MM.1S (cell line): Measurements from ENCODE around the gene CCL13.
A peak's percentile ranks its signal among the peaks of the same experiment; 100 is the strongest.

Experiments
- DNase-seq: peaks from one replicate; pipeline ENCODE4 v3.0.0-alpha.2; 2015
- H2AFZ ChIP-seq: fragments of 300-600 bp; sonication (generic); 2 replicates; pipeline ENCODE4 v1.6.0; 2016; ENCODE audit warnings: antibody characterized with exemption, low read length
- H3F3A ChIP-seq: fragments of 300-600 bp; sonication (generic); 2 replicates; pipeline ENCODE4 v1.6.1; 2016; ENCODE audit warnings: mild to moderate bottlenecking, antibody characterized with exemption, low read length, moderate library complexity, mixed read lengths; ENCODE audit not compliant: insufficient read depth
- H3K27ac ChIP-seq: fragments of 300-600 bp; sonication (generic); 2 replicates; pipeline ENCODE4 v1.5.1; 2016; ENCODE audit warnings: mild to moderate bottlenecking, low read length
- H3K27me3 ChIP-seq: fragments of 300-600 bp; sonication (generic); replicated peaks from 2 replicates; pipeline ENCODE4 v1.6.0; 2016; ENCODE audit warnings: low read length; ENCODE audit not compliant: insufficient read depth
- H3K36me3 ChIP-seq: fragments of 300-600 bp; sonication (generic); replicated peaks from 2 replicates; pipeline ENCODE4 v1.6.1; 2016; ENCODE audit warnings: mild to moderate bottlenecking, low read length, mixed read lengths; ENCODE audit not compliant: insufficient read depth
- H3K4me1 ChIP-seq: fragments of 300-600 bp; sonication (generic); 2 replicates; pipeline ENCODE4 v1.6.1; 2016; ENCODE audit warnings: low read length, mixed read lengths
- H3K4me2 ChIP-seq: fragments of 300-600 bp; sonication (generic); 2 replicates; pipeline ENCODE4 v1.6.0; 2016; ENCODE audit warnings: low read depth, low read length
- H3K4me3 ChIP-seq: fragments of 300-600 bp; sonication (generic); 2 replicates; pipeline ENCODE4 v1.5.1; 2016; ENCODE audit warnings: low read length, mixed read lengths
- H3K79me2 ChIP-seq: fragments of 300-600 bp; sonication (generic); 2 replicates; pipeline ENCODE4 v1.6.1; 2016; ENCODE audit warnings: mixed run types, low read length, mixed read lengths
- H3K9ac ChIP-seq: fragments of 300-600 bp; sonication (generic); 2 replicates; pipeline ENCODE4 v1.6.1; 2016; ENCODE audit warnings: low read length, mixed read lengths
- H3K9me2 ChIP-seq: fragments of 300-600 bp; sonication (generic); replicated peaks from 2 replicates; pipeline ENCODE4 v1.6.1; 2016; ENCODE audit warnings: mild to moderate bottlenecking, low read length, mixed read lengths; ENCODE audit not compliant: insufficient read depth
- H3K9me3 ChIP-seq: fragments of 300-600 bp; sonication (generic); replicated peaks from 2 replicates; pipeline ENCODE4 v1.6.1; 2016; ENCODE audit warnings: mild to moderate bottlenecking, low read length, mixed read lengths; ENCODE audit not compliant: insufficient read depth
- H4K20me1 ChIP-seq: fragments of 300-600 bp; sonication (generic); 2 replicates; pipeline ENCODE4 v1.6.1; 2016; ENCODE audit warnings: mild to moderate bottlenecking, low read length, moderate library complexity, mixed read lengths; ENCODE audit not compliant: insufficient read depth
- EZH2 ChIP-seq: fragments of 300-600 bp; sonication (generic); optimal IDR thresholded peaks from 2 replicates; pipeline ENCODE3; 2017; ENCODE audit warnings: low read depth, mild to moderate bottlenecking, antibody characterized with exemption, low read length, mixed read lengths
- EZH2phosphoT487 ChIP-seq: fragments of 300-600 bp; sonication (generic); IDR thresholded peaks from 2 replicates; pipeline ENCODE4 v1.6.1; 2018; ENCODE audit warnings: antibody characterized with exemption, low read length
- TF ChIP-seq, protein P1 (sequence below): fragments of 300-600 bp; sonication (generic); IDR thresholded peaks from 2 replicates; pipeline ENCODE4 v1.5.1; 2016; ENCODE audit warnings: antibody characterized with exemption, low read length, mixed read lengths

The CCL13 gene

DNA sequence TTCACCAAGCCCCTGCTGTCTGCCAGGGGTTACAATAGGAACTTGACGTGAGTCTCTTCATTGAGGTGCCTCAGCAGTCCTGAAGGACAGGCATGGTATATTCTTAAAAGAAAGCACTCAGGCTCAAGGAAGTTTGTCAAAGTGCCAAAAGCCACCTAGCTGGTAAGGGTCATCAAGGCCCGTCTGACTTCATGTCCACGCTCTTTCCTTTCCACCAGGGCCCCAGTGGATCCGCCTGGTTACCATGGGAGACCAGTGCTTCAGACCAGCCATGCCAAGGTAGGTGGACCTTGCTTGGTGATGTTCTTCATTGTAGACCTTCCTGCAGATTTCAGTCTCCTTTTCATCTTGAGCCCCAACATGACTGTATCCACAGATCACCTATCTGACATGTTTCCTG, 34.4 kb downstream of the CCL13 start:
- Histone ChIP-seq H3K9ac (peak overlapping the region; percentile 57), H2AFZ (no peak overlapping the region), H3K9me3 (no peaks in the 10 kb centered on the region), H3K27me3 (no peaks in the 10 kb centered on the region), H3K27ac (peak overlapping the region; percentile 92), H3K4me2 (peak overlapping the region; percentile 83), H3K36me3 (no peaks in the 10 kb centered on the region), H3F3A (peaks cover 71% of the 10 kb centered on the region), H3K9me2 (no peaks in the 10 kb centered on the region), H4K20me1 (no peaks in the 10 kb centered on the region), H3K4me1 (peaks cover 98% of the 10 kb centered on the region), H3K4me3 (no peak overlapping the region; the same call in 1 of the 2 replicates), H3K79me2 (peaks cover 4% of the 10 kb centered on the region; the same call in 1 of the 2 replicates)
- DNase-seq: no peak
- TF ChIP-seq EZH2: no peak
- TF ChIP-seq, protein P1, sequence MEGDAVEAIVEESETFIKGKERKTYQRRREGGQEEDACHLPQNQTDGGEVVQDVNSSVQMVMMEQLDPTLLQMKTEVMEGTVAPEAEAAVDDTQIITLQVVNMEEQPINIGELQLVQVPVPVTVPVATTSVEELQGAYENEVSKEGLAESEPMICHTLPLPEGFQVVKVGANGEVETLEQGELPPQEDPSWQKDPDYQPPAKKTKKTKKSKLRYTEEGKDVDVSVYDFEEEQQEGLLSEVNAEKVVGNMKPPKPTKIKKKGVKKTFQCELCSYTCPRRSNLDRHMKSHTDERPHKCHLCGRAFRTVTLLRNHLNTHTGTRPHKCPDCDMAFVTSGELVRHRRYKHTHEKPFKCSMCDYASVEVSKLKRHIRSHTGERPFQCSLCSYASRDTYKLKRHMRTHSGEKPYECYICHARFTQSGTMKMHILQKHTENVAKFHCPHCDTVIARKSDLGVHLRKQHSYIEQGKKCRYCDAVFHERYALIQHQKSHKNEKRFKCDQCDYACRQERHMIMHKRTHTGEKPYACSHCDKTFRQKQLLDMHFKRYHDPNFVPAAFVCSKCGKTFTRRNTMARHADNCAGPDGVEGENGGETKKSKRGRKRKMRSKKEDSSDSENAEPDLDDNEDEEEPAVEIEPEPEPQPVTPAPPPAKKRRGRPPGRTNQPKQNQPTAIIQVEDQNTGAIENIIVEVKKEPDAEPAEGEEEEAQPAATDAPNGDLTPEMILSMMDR: no peak
- TF ChIP-seq EZH2phosphoT487: no peak

DNA sequence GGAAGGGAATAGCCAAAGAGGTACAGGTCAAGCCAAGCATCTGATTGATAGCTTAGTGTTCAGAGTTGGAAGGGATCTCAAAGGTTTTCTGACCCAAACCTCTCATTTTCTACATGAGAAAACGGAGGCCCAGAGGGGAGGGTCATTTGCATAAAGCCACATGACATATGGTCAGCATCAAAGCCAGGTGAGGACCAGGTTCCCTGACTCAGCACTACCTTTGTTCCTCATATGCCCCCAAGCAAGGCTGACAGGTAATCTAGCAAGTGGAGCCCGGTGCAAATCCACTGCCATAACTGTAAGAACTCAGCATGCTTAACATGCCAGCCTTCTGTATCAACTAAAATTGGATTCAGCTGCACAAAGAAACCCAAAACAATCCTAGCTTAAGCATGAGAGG, 35.0 kb downstream of the CCL13 start:
- no peaks in the 10 kb centered on the region for H3K9me2 ChIP-seq
- H2AFZ ChIP-seq: no peak overlapping the region
- no peaks in the 10 kb centered on the region for H3K9me3 ChIP-seq
- H3K79me2 ChIP-seq: peaks cover 4% of the 10 kb centered on the region; the same call in 1 of the 2 replicates
- H3K4me3 ChIP-seq: no peak overlapping the region; the same call in 1 of the 2 replicates
- TF ChIP-seq EZH2phosphoT487 (no peak), EZH2 (no peak)
- TF ChIP-seq, protein P1: no peak
- peaks cover 71% of the 10 kb centered on the region for H3F3A ChIP-seq
- H3K9ac ChIP-seq: peak overlapping the region; percentile 57
- H3K4me2 ChIP-seq: peak overlapping the region; percentile 83
- H4K20me1 ChIP-seq: no peaks in the 10 kb centered on the region
- peaks cover 96% of the 10 kb centered on the region for H3K4me1 ChIP-seq
- H3K27ac ChIP-seq: peak overlapping the region; percentile 92
- no peaks in the 10 kb centered on the region for H3K36me3 ChIP-seq
- peak; percentile 98 for DNase-seq
- no peaks in the 10 kb centered on the region for H3K27me3 ChIP-seq

DNA sequence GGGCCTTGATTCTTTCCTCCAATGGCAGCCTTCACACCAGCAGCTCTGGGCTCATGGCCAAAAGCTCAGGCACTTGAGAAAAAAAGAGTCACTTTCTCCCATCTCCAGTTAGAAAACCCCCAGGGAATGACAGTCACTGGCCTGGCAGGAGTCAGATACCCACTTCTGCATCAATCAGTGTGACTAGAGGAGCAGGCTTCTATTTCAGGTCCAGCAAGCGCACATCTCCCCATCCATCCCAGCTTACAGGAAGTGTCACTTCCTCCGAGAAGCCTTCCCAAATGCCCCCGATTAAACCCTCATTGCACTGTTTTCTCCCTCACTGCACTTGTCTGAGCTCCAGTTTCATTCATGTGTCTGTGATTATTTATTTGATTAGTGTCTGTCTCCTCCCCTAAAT, 37.1 kb downstream of the CCL13 start:
- Histone ChIP-seq H3K4me1 (peaks cover 86% of the 10 kb centered on the region), H3K9me3 (no peaks in the 10 kb centered on the region), H2AFZ (0 out of 2 replicates have a peak overlapping the region, but pooled peaks have one; percentile 18), H3K27me3 (no peaks in the 10 kb centered on the region), H3K36me3 (no peaks in the 10 kb centered on the region), H3K79me2 (no peaks in the 10 kb centered on the region), H3K27ac (peak overlapping the region; percentile 24; the same call in 1 of the 2 replicates), H3K4me3 (no peak overlapping the region), H4K20me1 (no peaks in the 10 kb centered on the region), H3K4me2 (no peak overlapping the region), H3F3A (peaks cover 49% of the 10 kb centered on the region), H3K9ac (no peak overlapping the region), H3K9me2 (no peaks in the 10 kb centered on the region)
- TF ChIP-seq EZH2 (no peak), EZH2phosphoT487 (no peak)
- TF ChIP-seq, protein P1: no peak
- no peak for DNase-seq
